KMS-11 (cell line): ENCODE measurements around the gene RPE.
A peak's percentile ranks its signal among the peaks of the same experiment; 100 is the strongest.

Experiments used
- H2AFZ ChIP-seq: fragments of 200-600 bp; sonication (generic); 2 replicates; pipeline ENCODE4 v1.6.1; 2016; ENCODE audit warnings: antibody characterized with exemption, mixed run types, low read depth
- H3K27ac ChIP-seq: fragments of 200-600 bp; sonication (generic); 2 replicates; pipeline ENCODE4 v1.6.1; 2016; ENCODE audit warnings: mild to moderate bottlenecking, mixed run types
- H3K27me3 ChIP-seq: fragments of 200-600 bp; sonication (generic); 2 replicates; pipeline ENCODE4 v1.6.1; 2017; ENCODE audit warnings: mild to moderate bottlenecking, low read depth, mixed run types, moderate library complexity; ENCODE audit not compliant: insufficient read depth
- H3K36me3 ChIP-seq: fragments of 200-600 bp; sonication (generic); 2 replicates; pipeline ENCODE4 v1.6.1; 2017; ENCODE audit warnings: mild to moderate bottlenecking, mixed run types; ENCODE audit not compliant: insufficient read depth
- H3K4me1 ChIP-seq: fragments of 200-600 bp; sonication (generic); 2 replicates; pipeline ENCODE4 v1.6.1; 2016; ENCODE audit warnings: mild to moderate bottlenecking, low read depth, mixed run types; ENCODE audit not compliant: poor library complexity, severe bottlenecking
- H3K4me2 ChIP-seq: fragments of 200-600 bp; sonication (generic); 2 replicates; pipeline ENCODE4 v1.7.0; 2016; ENCODE audit warnings: mild to moderate bottlenecking, mixed run types
- H3K4me3 ChIP-seq: fragments of 200-600 bp; sonication (generic); IDR thresholded peaks from 2 replicates; pipeline ENCODE4 v1.6.1; 2017; ENCODE audit warnings: low read depth, low read length, mixed read lengths; ENCODE audit not compliant: insufficient read depth
- H3K79me2 ChIP-seq: fragments of 200-600 bp; sonication (generic); 2 replicates; pipeline ENCODE4 v1.6.1; 2016; ENCODE audit warnings: low read depth, mixed run types; ENCODE audit not compliant: insufficient read depth
- H3K9ac ChIP-seq: fragments of 200-600 bp; sonication (generic); 2 replicates; pipeline ENCODE4 v1.6.1; 2016; ENCODE audit warnings: mild to moderate bottlenecking, mixed run types
- H4K20me1 ChIP-seq: fragments of 200-600 bp; sonication (generic); 2 replicates; pipeline ENCODE4 v1.6.1; 2016; ENCODE audit warnings: mild to moderate bottlenecking, mixed run types; ENCODE audit not compliant: insufficient read depth
- CTCF ChIP-seq: fragments of 200-600 bp; sonication (generic); conservative IDR thresholded peaks from 2 replicates; pipeline ENCODE4 v1.6.1; 2017; ENCODE audit warnings: low read depth, mild to moderate bottlenecking, antibody characterized with exemption, low read length, moderate library complexity, mixed read lengths

RPE gene

GRCh38 chr2:209960676-209961630 is 41.5 kb upstream of the RPE start:
- Histone ChIP-seq H3K27me3 (no peaks in the 10 kb centered on the region), H4K20me1 (no peaks in the 10 kb centered on the region), H2AFZ (peak overlapping the region; percentile 41; the same call in 1 of the 2 replicates), H3K4me2 (no peak overlapping the region), H3K4me1 (peaks cover 5% of the 10 kb centered on the region), H3K9ac (no peak overlapping the region), H3K79me2 (no peaks in the 10 kb centered on the region), H3K27ac (no peak overlapping the region), H3K4me3 (no peak overlapping the region), H3K36me3 (no peaks in the 10 kb centered on the region)
- TF ChIP-seq CTCF = peak; percentile 85

GRCh38 chr2:209965723-209966122 is 36.7 kb upstream of the RPE start:
- H3K4me1 ChIP-seq = peaks cover 2% of the 10 kb centered on the region
- H3K4me3 ChIP-seq = no peak overlapping the region
- H3K36me3 ChIP-seq = no peaks in the 10 kb centered on the region
- no peak for TF ChIP-seq CTCF
- H4K20me1 ChIP-seq = no peaks in the 10 kb centered on the region
- H3K4me2 ChIP-seq = no peak overlapping the region
- no peak overlapping the region for H3K9ac ChIP-seq
- no peak overlapping the region for H2AFZ ChIP-seq
- no peak overlapping the region for H3K27ac ChIP-seq
- no peaks in the 10 kb centered on the region for H3K79me2 ChIP-seq
- no peaks in the 10 kb centered on the region for H3K27me3 ChIP-seq

- no peak overlapping the region for H2AFZ ChIP-seq
- no peaks in the 10 kb centered on the region for H3K4me1 ChIP-seq
- H3K36me3 ChIP-seq = no peaks in the 10 kb centered on the region
- H3K4me2 ChIP-seq = no peak overlapping the region
- H4K20me1 ChIP-seq = no peaks in the 10 kb centered on the region
- H3K27ac ChIP-seq = no peak overlapping the region
- H3K4me3 ChIP-seq = no peak overlapping the region
- no peak for TF ChIP-seq CTCF
- no peaks in the 10 kb centered on the region for H3K27me3 ChIP-seq
- no peak overlapping the region for H3K9ac ChIP-seq
- H3K79me2 ChIP-seq = no peaks in the 10 kb centered on the region
Measured at GRCh38 chr2:209969692-209970091, 32.7 kb upstream of the RPE start.

GRCh38 chr2:209970271-209970670 is 32.2 kb upstream of the RPE start:
- H3K79me2 ChIP-seq = no peaks in the 10 kb centered on the region
- H3K4me1 ChIP-seq = no peaks in the 10 kb centered on the region
- H3K4me2 ChIP-seq = no peak overlapping the region
- no peak overlapping the region for H3K4me3 ChIP-seq
- no peaks in the 10 kb centered on the region for H4K20me1 ChIP-seq
- no peak overlapping the region for H3K27ac ChIP-seq
- no peak overlapping the region for H2AFZ ChIP-seq
- no peak for TF ChIP-seq CTCF
- H3K36me3 ChIP-seq = no peaks in the 10 kb centered on the region
- H3K9ac ChIP-seq = no peak overlapping the region
- no peaks in the 10 kb centered on the region for H3K27me3 ChIP-seq
